Pancreas (tissue), 10 donors: ENCODE measurements around the gene AIF1. TPM values are rescaled to one million over a fixed set of nuclear protein-coding genes. Genes with fewer than 3 reads are reported as not detected.
A peak's percentile ranks its signal among the peaks of the same experiment; 100 is the strongest.

ENCODE experiments used
- ATAC-seq, 4 donors: fragments of 200-7000 bp; cut with Tn5 transposase; one replicate each; pipeline versions ENCODE4 v1.8.0 to v1.9.1; 2020; ENCODE audit warnings: mild to moderate bottlenecking in 4 of 4, moderate library complexity in 4 of 4
- DNase-seq, 6 donors: peaks; one replicate each; pipeline ENCODE4 v3.0.0-alpha.2; 2020
- FAIRE-seq: peaks from 2 replicates; lab custom pipeline; 2012; peaks lifted over from hg19 to GRCh38; lab: Jason Lieb, UNC
- H3K27ac ChIP-seq, 4 donors: fragments of 200-600 bp; sonication (generic); 1 replicate in 3 of 4; 2 replicates in 1 of 4; pipeline versions ENCODE4 v1.5.0 to v1.8.0; 2020
- H3K27me3 ChIP-seq, 4 donors: fragments of 200-600 bp; one replicate each; pipeline ENCODE4 v1.8.0; 2021
- H3K36me3 ChIP-seq, 3 donors: fragments of 200-600 bp; sonication (generic) in 1 of 3; one replicate each; pipeline versions ENCODE4 v1.5.0 to v1.8.0; 2020 to 2021
- H3K4me1 ChIP-seq, 3 donors: fragments of 200-600 bp; one replicate each; pipeline ENCODE4 v1.8.0; 2021
- H3K4me3 ChIP-seq, 4 donors: fragments of 200-600 bp; sonication (generic) in 2 of 4; one replicate each; pipeline versions ENCODE4 v1.5.0 to v1.8.0; 2020 to 2021
- H3K9me3 ChIP-seq, 4 donors: fragments of 200-600 bp; one replicate each; pipeline ENCODE4 v1.8.0; 2021
- CTCF ChIP-seq, 4 donors: fragments of 200-600 bp; sonication (generic) in 3 of 4; IDR thresholded peaks; one replicate each; pipeline versions ENCODE4 v1.5.0 to v1.8.0; 2021; ENCODE audit warnings: antibody characterized with exemption in 4 of 4
- WGBS, 2 donors: extraction: QIAGEN DNeasy Blood & Tissue Kit; methylation state at CpG; one replicate each; pipeline ENCODE4 v1.1.7; 2013; 5-methylcytosine and 5-hydroxymethylcytosine counted together
- intact Hi-C, 3 donors: fragments of 100-400 bp; cut with DNase I; formaldehyde crosslinking; loops; one replicate each; pipeline versions ENCODE4 v1.11.1 to v1.14.2; 2022
- polyA plus RNA-seq, 2 donors: library from polyadenylated mRNA; stranded (reverse); fragments of 200-250 nt; gene quantifications; one replicate each; pipeline ENCODE4 v1.2.3, GENCODE V29; 2013
- total RNA-seq, 6 donors: library from RNA; stranded (reverse); fragmentation: NEBNext Ultra II Directional in 4 of 6; extraction: Animal tissue kit (Norgen Biotek cat#: 25700) in 4 of 6; gene quantifications; one replicate each; pipeline versions ENCODE4 v1.2.1 to v1.2.4, GENCODE V29; 2021 to 2023
- donor health status: healthy with polysubstance abuse.
- donor health status: DM: no; HTN: no; CAD: no; lungs with moderate emphysema.
- donor health status: DM: no; HTN: no; CAD: no.
- donor health status: control.
- donor health status: control.
- donor health status: Bipolar disorder and iron deficiency.
- donor health status: DM: yes; HTN: yes; CAD: no.
- donor health status: DM: no; HTN: no; CAD: no.
- donor health status: DM: no; HTN: no; CAD: no.
- donor health status: DM: yes; HTN: yes; CAD: no.

Gene AIF1
- total and polyA plus RNA-seq, 8 donors = 1.1 to 18.6 (median 11.8) TPM

GRCh38 chr6:31575952-31576685, 38.9 kb upstream of the AIF1 start:
- WGBS, 2 donors = 71 to 80% methylated on average over 8 of the region's 8 CpGs
- FAIRE-seq (no peak), ATAC-seq (no peak), DNase-seq (no peak)
- no peaks in the 10 kb centered on the region for H3K36me3 ChIP-seq
- no peaks in the 10 kb centered on the region for H3K9me3 ChIP-seq
- H3K4me1 ChIP-seq = peaks cover 0 to 14% (median 5%) of the 10 kb centered on the region in 3 donors
- peak overlapping the region in 1 of 4 donors; percentile 22 for H3K4me3 ChIP-seq
- intact Hi-C loops = no loop called here
- no peak for TF ChIP-seq CTCF (IDR thresholded peaks at IDR 0.05)
- no peaks in the 10 kb centered on the region for H3K27me3 ChIP-seq
- H3K27ac ChIP-seq = no peak overlapping the region

GRCh38 chr6:31576897-31577578, 38.0 kb upstream of the AIF1 start:
- H3K27ac ChIP-seq = no peak overlapping the region
- FAIRE-seq = no peak

GRCh38 chr6:31577579-31577966, 37.5 kb upstream of the AIF1 start:
- H3K27ac ChIP-seq = peak overlapping the region in 2 of 4 donors; percentile 51 to 68
- no peak for FAIRE-seq
- no peak for DNase-seq
- WGBS, 2 donors = 82 to 83% methylated on average over 3 of the region's 3 CpGs
- no peaks in the 10 kb centered on the region for H3K27me3 ChIP-seq
- H3K36me3 ChIP-seq = no peaks in the 10 kb centered on the region
- intact Hi-C loops = no loop called here
- TF ChIP-seq CTCF (IDR thresholded peaks at IDR 0.05) = no peak
- H3K4me3 ChIP-seq = no peak overlapping the region
- ATAC-seq = no peak
- no peaks in the 10 kb centered on the region for H3K9me3 ChIP-seq
- peaks cover 0 to 14% (median 12%) of the 10 kb centered on the region in 3 donors for H3K4me1 ChIP-seq

More at GRCh38 chr6:31576897-31577578, 38.0 kb upstream of the AIF1 start:
- ATAC-seq (no peak), DNase-seq (peak in 1 of 6 donors; percentile 47)
- Histone ChIP-seq H3K36me3 (no peaks in the 10 kb centered on the region), H3K4me3 (no peak overlapping the region), H3K9me3 (no peaks in the 10 kb centered on the region), H3K27me3 (no peaks in the 10 kb centered on the region), H3K4me1 (peaks cover 0 to 14% (median 10%) of the 10 kb centered on the region in 3 donors)
- WGBS, 2 donors = 85 to 91% methylated on average over 16 to 19 of the region's 19 CpGs
- intact Hi-C loops = no loop called here
- TF ChIP-seq CTCF (IDR thresholded peaks at IDR 0.05) = no peak

- no peaks in the 10 kb centered on the region for H3K9me3 ChIP-seq
- intact Hi-C loops = no loop called here
- ATAC-seq (peak; percentile 23 to 57 (median 44)), FAIRE-seq (no peak), DNase-seq (peak in 5 of 6 donors; percentile 55 to 66 (median 61))
- H3K4me3 ChIP-seq = no peak overlapping the region
- no peaks in the 10 kb centered on the region for H3K36me3 ChIP-seq
- no peak for TF ChIP-seq CTCF (IDR thresholded peaks at IDR 0.05)
- H3K4me1 ChIP-seq = peaks cover 0 to 14% (median 12%) of the 10 kb centered on the region in 3 donors
- peak overlapping the region in 2 of 4 donors; percentile 59 to 68 for H3K27ac ChIP-seq
- 58 to 60% methylated on average over 12 of the region's 12 CpGs for WGBS, 2 donors
- no peaks in the 10 kb centered on the region for H3K27me3 ChIP-seq
Observed at GRCh38 chr6:31578184-31579118, 36.6 kb upstream of the AIF1 start.
